ENCODE results near the gene ANKRD29. TPM values are rescaled to one million over a fixed set of nuclear protein-coding genes. Genes with fewer than 3 reads are reported as not detected.
"Not testable (repeated sequence)": the region's sequence is repeated elsewhere in the genome, so short reads cannot be mapped to it uniquely, and the experiment has no call there.

Gene ANKRD29
- total and polyA plus RNA-seq, 4 donors, result 5.5 to 28.6 (median 10.9) TPM

- Histone ChIP-seq H3K27me3 (ENCODE audit: control insufficient read depth in 1 of 2, insufficient read depth in 2 of 2, low read length in 1 of 2) (no peaks in the 10 kb centered on the region), H3K36me3 (ENCODE audit: control insufficient read depth in 1 of 2, insufficient read depth in 2 of 2, low read length in 1 of 2) (peaks cover 0 to 3% of the 10 kb centered on the region in 2 donors), H3K4me3 (ENCODE audit: low read length in 2 of 2) (no peak overlapping the region), H3K9me3 (ENCODE audit: control insufficient read depth, low read length) (no peaks in the 10 kb centered on the region), H3K4me1 (ENCODE audit: control insufficient read depth in 1 of 2, insufficient read depth in 2 of 2, low read length in 2 of 2) (peaks cover 0 to 3% of the 10 kb centered on the region in 2 donors), H3K27ac (ENCODE audit: low read depth in 1 of 2, low read length in 2 of 2) (no peak overlapping the region)
- ATAC-seq (ENCODE audit: low FRiP score), result no peak
- 80 to 83% methylated on average over 8 of the region's 8 CpGs for WGBS, 2 donors
- intact Hi-C loops (cut with DNase I), result no loop called here
- no peak for DNase-seq
These were observed 83.6 kb downstream of the ANKRD29 start for GRCh38 chr18:23578891-23579653.

GRCh38 chr18:23578067-23578701, 84.5 kb downstream of the ANKRD29 start:
- Histone ChIP-seq H3K4me3 (ENCODE audit: low read length in 2 of 2) (no peak overlapping the region), H3K27ac (ENCODE audit: low read depth in 1 of 2, low read length in 2 of 2) (no peak overlapping the region), H3K27me3 (ENCODE audit: control insufficient read depth in 1 of 2, insufficient read depth in 2 of 2, low read length in 1 of 2) (no peaks in the 10 kb centered on the region), H3K4me1 (ENCODE audit: control insufficient read depth in 1 of 2, insufficient read depth in 2 of 2, low read length in 2 of 2) (peaks cover 0 to 3% of the 10 kb centered on the region in 2 donors), H3K9me3 (ENCODE audit: control insufficient read depth, low read length) (no peaks in the 10 kb centered on the region), H3K36me3 (ENCODE audit: control insufficient read depth in 1 of 2, insufficient read depth in 2 of 2, low read length in 1 of 2) (peaks cover 0 to 3% of the 10 kb centered on the region in 2 donors)
- intact Hi-C loops (cut with DNase I), result no loop called here
- no peak for ATAC-seq (ENCODE audit: low FRiP score)
- no peak for DNase-seq
- 91 to 99% methylated on average over 6 of the region's 6 CpGs for WGBS, 2 donors

- intact Hi-C loops (cut with DNase I); DNase-seq; H3K4me1 ChIP-seq (ENCODE audit: control insufficient read depth in 1 of 2, insufficient read depth in 2 of 2, low read length in 2 of 2); H3K36me3 ChIP-seq (ENCODE audit: control insufficient read depth in 1 of 2, insufficient read depth in 2 of 2, low read length in 1 of 2); H3K27me3 ChIP-seq (ENCODE audit: control insufficient read depth in 1 of 2, insufficient read depth in 2 of 2, low read length in 1 of 2); H3K27ac ChIP-seq (ENCODE audit: low read depth in 1 of 2, low read length in 2 of 2); H3K4me3 ChIP-seq (ENCODE audit: low read length in 2 of 2); ATAC-seq (ENCODE audit: low FRiP score); H3K9me3 ChIP-seq (ENCODE audit: control insufficient read depth, low read length): not testable (repeated sequence)
- 96% methylated on average over 14 to 24 of the region's 24 CpGs for WGBS, 2 donors
These were observed 85.2 kb downstream of the ANKRD29 start for GRCh38 chr18:23577521-23577920.

GRCh38 chr18:23575309-23575651, 87.4 kb downstream of the ANKRD29 start:
- no peaks in the 10 kb centered on the region for H3K9me3 ChIP-seq (ENCODE audit: control insufficient read depth, low read length)
- intact Hi-C loops (cut with DNase I), result no loop called here
- peaks cover 3 to 10% of the 10 kb centered on the region in 2 donors for H3K36me3 ChIP-seq (ENCODE audit: control insufficient read depth in 1 of 2, insufficient read depth in 2 of 2, low read length in 1 of 2)
- WGBS, 2 donors, result 93 to 96% methylated on average over 7 of the region's 7 CpGs
- H3K4me3 ChIP-seq (ENCODE audit: low read length in 2 of 2), result no peak overlapping the region
- ATAC-seq (ENCODE audit: low FRiP score), result no peak
- no peak overlapping the region for H3K27ac ChIP-seq (ENCODE audit: low read depth in 1 of 2, low read length in 2 of 2)
- no peaks in the 10 kb centered on the region for H3K4me1 ChIP-seq (ENCODE audit: control insufficient read depth in 1 of 2, insufficient read depth in 2 of 2, low read length in 2 of 2)
- no peaks in the 10 kb centered on the region for H3K27me3 ChIP-seq (ENCODE audit: control insufficient read depth in 1 of 2, insufficient read depth in 2 of 2, low read length in 1 of 2)
- no peak for DNase-seq

GRCh38 chr18:23574611-23575308, 88.0 kb downstream of the ANKRD29 start:
- ATAC-seq (ENCODE audit: low FRiP score) (no peak), DNase-seq (no peak)
- 62 to 70% methylated on average over 5 of the region's 5 CpGs for WGBS, 2 donors
- no peaks in the 10 kb centered on the region for H3K9me3 ChIP-seq (ENCODE audit: control insufficient read depth, low read length)
- H3K4me3 ChIP-seq (ENCODE audit: low read length in 2 of 2), result no peak overlapping the region
- intact Hi-C loops (cut with DNase I), result no loop called here
- peaks cover 4 to 10% of the 10 kb centered on the region in 2 donors for H3K36me3 ChIP-seq (ENCODE audit: control insufficient read depth in 1 of 2, insufficient read depth in 2 of 2, low read length in 1 of 2)
- H3K4me1 ChIP-seq (ENCODE audit: control insufficient read depth in 1 of 2, insufficient read depth in 2 of 2, low read length in 2 of 2), result no peaks in the 10 kb centered on the region
- H3K27ac ChIP-seq (ENCODE audit: low read depth in 1 of 2, low read length in 2 of 2), result no peak overlapping the region
- H3K27me3 ChIP-seq (ENCODE audit: control insufficient read depth in 1 of 2, insufficient read depth in 2 of 2, low read length in 1 of 2), result no peaks in the 10 kb centered on the region

GRCh38 chr18:23573626-23574431, 88.9 kb downstream of the ANKRD29 start:
- DNase-seq, result no peak
- H3K27me3 ChIP-seq (ENCODE audit: control insufficient read depth in 1 of 2, insufficient read depth in 2 of 2, low read length in 1 of 2), result no peaks in the 10 kb centered on the region
- H3K4me1 ChIP-seq (ENCODE audit: control insufficient read depth in 1 of 2, insufficient read depth in 2 of 2, low read length in 2 of 2), result no peaks in the 10 kb centered on the region
- WGBS, 2 donors, result 58 to 72% methylated on average over 6 of the region's 6 CpGs
- H3K27ac ChIP-seq (ENCODE audit: low read depth in 1 of 2, low read length in 2 of 2), result no peak overlapping the region
- no peak for ATAC-seq (ENCODE audit: low FRiP score)
- H3K4me3 ChIP-seq (ENCODE audit: low read length in 2 of 2), result no peak overlapping the region
- H3K9me3 ChIP-seq (ENCODE audit: control insufficient read depth, low read length), result no peaks in the 10 kb centered on the region
- intact Hi-C loops (cut with DNase I), result no loop called here
- peaks cover 7 to 10% of the 10 kb centered on the region in 2 donors for H3K36me3 ChIP-seq (ENCODE audit: control insufficient read depth in 1 of 2, insufficient read depth in 2 of 2, low read length in 1 of 2)

- no peaks in the 10 kb centered on the region for H3K9me3 ChIP-seq (ENCODE audit: control insufficient read depth, low read length)
- peaks cover 7 to 10% of the 10 kb centered on the region in 2 donors for H3K36me3 ChIP-seq (ENCODE audit: control insufficient read depth in 1 of 2, insufficient read depth in 2 of 2, low read length in 1 of 2)
- intact Hi-C loops (cut with DNase I), result no loop called here
- no peak overlapping the region for H3K27ac ChIP-seq (ENCODE audit: low read depth in 1 of 2, low read length in 2 of 2)
- ATAC-seq (ENCODE audit: low FRiP score) (no peak), DNase-seq (no peak)
- WGBS, 2 donors, result 82 to 89% methylated on average over 4 of the region's 4 CpGs
- H3K4me1 ChIP-seq (ENCODE audit: control insufficient read depth in 1 of 2, insufficient read depth in 2 of 2, low read length in 2 of 2), result no peaks in the 10 kb centered on the region
- no peaks in the 10 kb centered on the region for H3K27me3 ChIP-seq (ENCODE audit: control insufficient read depth in 1 of 2, insufficient read depth in 2 of 2, low read length in 1 of 2)
- H3K4me3 ChIP-seq (ENCODE audit: low read length in 2 of 2), result no peak overlapping the region
These were observed 89.7 kb downstream of the ANKRD29 start for GRCh38 chr18:23573020-23573419.

GRCh38 chr18:23572570-23572969, 90.1 kb downstream of the ANKRD29 start:
- intact Hi-C loops (cut with DNase I), result no loop called here
- no peak for DNase-seq
- H3K4me3 ChIP-seq (ENCODE audit: low read length in 2 of 2), result no peak overlapping the region
- 89 to 91% methylated on average over 5 of the region's 5 CpGs for WGBS, 2 donors
- H3K4me1 ChIP-seq (ENCODE audit: control insufficient read depth in 1 of 2, insufficient read depth in 2 of 2, low read length in 2 of 2), result no peaks in the 10 kb centered on the region
- ATAC-seq (ENCODE audit: low FRiP score), result no peak
- no peaks in the 10 kb centered on the region for H3K9me3 ChIP-seq (ENCODE audit: control insufficient read depth, low read length)
- no peak overlapping the region for H3K27ac ChIP-seq (ENCODE audit: low read depth in 1 of 2, low read length in 2 of 2)
- no peaks in the 10 kb centered on the region for H3K27me3 ChIP-seq (ENCODE audit: control insufficient read depth in 1 of 2, insufficient read depth in 2 of 2, low read length in 1 of 2)
- H3K36me3 ChIP-seq (ENCODE audit: control insufficient read depth in 1 of 2, insufficient read depth in 2 of 2, low read length in 1 of 2), result peaks cover 7 to 10% of the 10 kb centered on the region in 2 donors

All from aorta (tissue), 5 donors.